GM21447 (cell line): ENCODE results near the gene CHD3.
"Not testable (repeated sequence)": the region's sequence is repeated elsewhere in the genome, so short reads cannot be mapped to it uniquely, and the experiment has no call there.

Source experiments
- ATAC-seq: cut with Tn5 transposase; IDR thresholded peaks from one replicate; pipeline ENCODE4 v1.9.1; 2021; ENCODE audit not compliant: unreplicated experiment

The CHD3 gene

GRCh38 chr17:7849751-7850504 is 38.7 kb upstream of the CHD3 start:
- no peak for ATAC-seq

DNA sequence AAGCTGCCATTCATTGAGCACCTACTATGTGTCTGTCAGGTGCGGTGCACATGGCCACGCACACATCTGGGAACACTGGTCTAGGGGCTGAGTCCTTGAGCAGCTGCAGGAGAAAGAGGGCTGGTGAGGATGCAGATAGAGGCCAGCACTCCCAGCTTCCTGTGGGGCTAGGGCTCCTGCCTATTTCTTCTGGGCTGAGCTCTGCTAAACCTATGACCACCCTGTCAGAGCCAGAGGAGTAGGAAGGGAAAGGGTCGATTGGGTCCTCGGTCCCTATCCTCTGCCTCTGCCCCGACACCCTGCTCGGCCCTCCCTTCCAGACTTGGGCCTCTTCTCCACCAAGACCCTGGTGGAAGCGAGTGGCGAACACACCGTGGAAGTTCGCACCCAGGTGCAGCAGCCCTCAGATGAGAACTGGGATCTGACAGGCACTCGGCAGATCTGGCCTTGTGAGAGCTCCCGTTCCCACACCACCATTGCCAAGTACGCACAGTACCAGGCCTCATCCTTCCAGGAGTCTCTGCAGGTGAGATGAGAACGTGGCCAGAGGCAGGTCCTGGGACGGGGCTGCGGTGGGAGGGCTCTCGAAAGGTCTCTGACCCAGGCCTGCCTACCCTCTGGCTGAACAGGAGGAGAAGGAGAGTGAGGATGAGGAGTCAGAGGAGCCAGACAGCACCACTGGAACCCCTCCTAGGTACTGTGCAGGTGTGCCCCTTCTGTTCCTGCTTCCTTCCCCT is 37.7 kb upstream of the CHD3 start:
- ATAC-seq = no peak

- peak; percentile 62 for ATAC-seq
Observed at GRCh38 chr17:7851438-7852261, 36.9 kb upstream of the CHD3 start.

DNA sequence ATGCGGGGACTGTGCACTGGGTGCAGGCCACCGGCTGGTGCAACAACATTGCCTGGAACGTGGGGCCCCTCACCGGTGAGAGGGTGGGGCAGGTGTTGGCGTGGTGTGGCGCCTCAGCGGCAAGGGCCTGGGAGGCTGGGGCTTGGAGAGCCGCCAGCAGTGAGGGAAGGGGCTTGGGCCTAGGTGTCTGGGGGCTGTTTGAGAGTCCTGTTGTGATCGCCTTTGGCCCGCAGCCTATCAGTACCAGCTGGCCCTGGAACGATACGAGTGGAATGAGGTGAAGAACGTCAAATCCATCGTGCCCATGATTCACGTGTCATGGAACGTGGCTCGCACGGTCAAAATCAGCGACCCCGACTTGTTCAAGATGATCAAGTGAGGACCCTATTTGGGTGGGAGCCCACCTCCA is 36.3 kb upstream of the CHD3 start:
- ATAC-seq = no peak

- ATAC-seq = no peak
Observed at GRCh38 chr17:7852919-7853690, 35.5 kb upstream of the CHD3 start.

DNA sequence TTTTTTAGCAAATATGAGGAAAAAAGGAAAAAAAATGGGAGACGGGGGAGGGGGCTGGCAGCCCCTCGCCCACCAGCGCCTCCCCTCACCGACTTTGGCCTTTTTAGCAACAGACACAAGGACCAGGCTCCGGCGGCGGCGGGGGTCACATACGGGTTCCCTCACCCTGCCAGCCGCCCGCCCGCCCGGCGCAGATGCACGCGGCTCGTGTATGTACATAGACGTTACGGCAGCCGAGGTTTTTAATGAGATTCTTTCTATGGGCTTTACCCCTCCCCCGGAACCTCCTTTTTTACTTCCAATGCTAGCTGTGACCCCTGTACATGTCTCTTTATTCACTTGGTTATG is 34.9 kb upstream of the CHD3 start:
- no peak for ATAC-seq

DNA sequence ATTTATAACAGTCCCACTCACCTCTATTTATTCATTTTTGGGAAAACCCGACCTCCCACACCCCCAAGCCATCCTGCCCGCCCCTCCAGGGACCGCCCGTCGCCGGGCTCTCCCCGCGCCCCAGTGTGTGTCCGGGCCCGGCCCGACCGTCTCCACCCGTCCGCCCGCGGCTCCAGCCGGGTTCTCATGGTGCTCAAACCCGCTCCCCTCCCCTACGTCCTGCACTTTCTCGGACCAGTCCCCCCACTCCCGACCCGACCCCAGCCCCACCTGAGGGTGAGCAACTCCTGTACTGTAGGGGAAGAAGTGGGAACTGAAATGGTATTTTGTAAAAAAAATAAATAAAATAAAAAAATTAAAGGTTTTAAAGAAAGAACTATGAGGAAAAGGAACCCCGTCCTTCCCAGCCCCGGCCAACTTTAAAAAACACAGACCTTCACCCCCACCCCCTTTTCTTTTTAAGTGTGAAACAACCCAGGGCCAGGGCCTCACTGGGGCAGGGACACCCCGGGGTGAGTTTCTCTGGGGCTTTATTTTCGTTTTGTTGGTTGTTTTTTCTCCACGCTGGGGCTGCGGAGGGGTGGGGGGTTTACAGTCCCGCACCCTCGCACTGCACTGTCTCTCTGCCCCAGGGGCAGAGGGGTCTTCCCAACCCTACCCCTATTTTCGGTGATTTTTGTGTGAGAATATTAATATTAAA is 34.4 kb upstream of the CHD3 start:
- ATAC-seq = no peak

DNA sequence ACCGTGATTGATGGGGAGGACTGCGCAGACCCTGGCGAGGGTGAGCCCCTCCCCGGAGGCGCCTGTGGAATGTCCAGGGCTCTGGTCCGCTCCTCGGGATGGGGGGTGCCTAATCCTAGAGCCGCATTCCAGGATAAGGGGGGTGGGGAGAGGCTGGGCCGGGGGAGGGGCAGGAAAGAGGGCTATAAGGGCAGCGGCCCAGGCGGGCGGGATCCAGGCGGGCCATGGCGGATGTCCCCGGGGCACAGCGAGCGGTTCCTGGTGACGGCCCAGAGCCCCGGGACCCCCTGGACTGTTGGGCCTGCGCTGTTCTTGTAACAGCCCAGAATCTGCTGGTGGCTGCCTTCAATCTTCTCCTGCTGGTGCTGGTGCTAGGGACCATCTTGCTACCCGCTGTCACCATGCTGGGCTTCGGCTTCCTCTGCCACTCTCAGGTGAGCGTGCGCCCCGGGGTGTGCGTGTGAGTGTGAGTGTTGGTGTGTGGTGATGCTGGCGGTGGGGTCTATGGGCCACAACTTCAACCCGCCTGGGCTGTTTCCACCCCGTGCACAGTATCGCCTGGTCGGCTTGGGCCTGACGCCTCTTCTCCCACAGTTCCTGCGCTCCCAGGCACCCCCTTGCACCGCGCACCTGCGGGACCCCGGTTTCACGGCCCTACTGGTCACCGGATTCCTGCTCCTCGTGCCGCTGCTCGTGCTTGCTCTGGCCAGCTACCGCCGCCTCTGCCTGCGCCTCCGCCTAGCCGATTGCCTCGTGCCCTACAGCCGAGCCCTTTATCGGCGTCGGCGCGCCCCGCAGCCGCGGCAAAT is 33.5 kb upstream of the CHD3 start, which contains the start of gene TMEM88:
Gene TMEM88 (plus strand): TSS at position 216 of the 809 bp plus-strand sequence. CDS start 9 bp downstream, at position 225.
- ATAC-seq = no peak

DNA sequence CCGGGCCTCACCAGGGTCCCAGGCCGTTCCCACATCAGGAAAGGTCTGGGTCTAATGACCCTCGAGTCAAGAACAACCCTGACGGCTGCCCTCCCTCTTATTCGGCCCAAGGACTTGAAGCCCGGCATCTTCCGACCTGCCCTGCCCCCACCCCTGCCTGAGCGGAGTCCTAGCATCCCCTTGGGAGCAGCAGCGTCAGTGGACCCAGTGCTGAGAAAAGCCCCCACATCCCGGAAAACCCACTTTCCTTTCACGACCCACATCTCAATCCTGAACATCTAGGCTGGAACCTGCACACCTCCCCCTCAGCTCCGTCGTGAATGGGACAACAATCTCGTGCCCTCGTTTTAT is 33.0 kb upstream of the CHD3 start:
- ATAC-seq = no peak

DNA sequence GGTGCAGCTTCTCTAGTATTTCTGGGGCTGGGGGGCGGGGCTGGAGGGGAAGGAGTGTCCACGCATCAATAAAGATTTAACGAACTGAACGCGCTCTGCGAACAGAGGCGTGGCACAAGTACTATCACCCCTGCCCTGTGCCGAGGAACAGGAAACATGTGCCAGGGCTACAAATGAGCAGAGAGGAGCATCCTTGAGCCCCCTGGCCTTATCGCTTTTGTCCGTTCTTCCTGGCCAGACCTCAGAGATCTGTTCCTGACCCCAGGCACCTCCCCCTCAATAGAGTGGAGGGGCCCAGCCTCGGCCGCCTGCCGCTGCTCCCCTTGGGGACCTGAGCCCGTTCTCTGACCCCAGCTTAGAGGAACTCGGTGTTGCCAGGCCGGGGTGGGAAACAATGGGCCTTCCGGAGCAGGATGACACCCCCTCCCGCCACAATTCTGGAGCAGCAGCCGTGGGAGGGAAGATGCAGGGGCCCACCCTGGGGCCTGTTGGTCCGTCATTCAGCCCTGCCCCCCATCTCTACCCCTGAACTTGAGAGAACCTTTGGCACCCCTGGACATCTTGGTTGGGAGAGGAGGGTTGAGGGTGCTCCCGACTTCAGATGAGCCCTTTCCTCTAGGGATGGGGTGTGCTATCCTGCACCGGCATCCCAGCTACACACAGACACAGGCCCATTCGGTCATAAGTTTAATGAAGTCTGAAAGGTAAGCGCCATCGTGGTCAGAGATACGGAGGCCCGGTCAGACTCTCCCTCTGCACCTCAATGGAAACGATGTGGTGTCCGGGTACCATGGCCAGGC is 32.4 kb upstream of the CHD3 start:
- no peak for ATAC-seq

DNA sequence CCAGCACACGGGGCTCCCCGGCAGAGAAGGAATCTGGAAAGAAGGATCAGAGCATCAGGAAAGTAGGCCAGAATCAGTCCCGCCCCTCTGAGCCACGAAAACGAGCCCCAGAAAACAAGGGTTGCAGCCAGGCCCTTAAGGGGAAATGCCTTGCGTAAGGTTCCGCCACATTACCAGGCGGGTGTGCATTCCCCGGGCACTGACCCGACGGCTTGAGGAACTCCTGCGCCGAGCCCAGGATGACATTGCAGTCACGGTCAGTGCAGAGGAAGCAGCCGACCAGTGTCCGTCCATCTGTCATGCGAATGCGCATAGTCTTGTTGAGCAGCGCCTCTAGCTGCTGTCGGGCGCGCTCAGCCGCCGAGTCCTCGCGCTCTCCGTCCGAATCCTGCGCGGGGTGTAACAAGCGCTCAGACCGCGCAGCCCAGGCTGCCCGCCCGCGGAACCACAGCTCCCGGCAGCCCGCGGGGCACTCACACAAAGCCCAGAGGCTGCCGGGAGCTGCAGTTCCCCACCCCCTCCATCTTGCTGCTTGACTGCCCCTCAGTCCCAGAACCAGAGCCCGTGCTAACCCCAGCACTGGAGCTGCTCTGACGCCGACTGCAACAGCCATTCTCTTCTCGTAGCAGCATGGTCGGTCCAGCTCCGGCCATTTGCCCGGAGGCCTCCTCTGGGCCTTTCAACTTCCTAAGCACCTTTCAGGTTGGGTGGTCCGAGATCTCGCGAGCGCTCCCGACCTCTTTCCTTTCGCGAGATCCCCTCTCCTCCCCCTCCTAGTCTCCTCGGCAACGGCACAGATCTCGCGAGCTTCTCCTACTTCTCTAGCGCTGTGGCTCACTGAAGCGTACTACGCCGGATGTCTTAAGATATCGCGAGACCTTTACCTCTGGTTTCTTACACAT is 31.5 kb upstream of the CHD3 start, which contains the start of gene NAA38:
Gene NAA38 (minus strand): TSS at position 749 of the 902 bp plus-strand sequence. CDS start 96 bp downstream, at position 653.
- ATAC-seq = peak; percentile 72

DNA sequence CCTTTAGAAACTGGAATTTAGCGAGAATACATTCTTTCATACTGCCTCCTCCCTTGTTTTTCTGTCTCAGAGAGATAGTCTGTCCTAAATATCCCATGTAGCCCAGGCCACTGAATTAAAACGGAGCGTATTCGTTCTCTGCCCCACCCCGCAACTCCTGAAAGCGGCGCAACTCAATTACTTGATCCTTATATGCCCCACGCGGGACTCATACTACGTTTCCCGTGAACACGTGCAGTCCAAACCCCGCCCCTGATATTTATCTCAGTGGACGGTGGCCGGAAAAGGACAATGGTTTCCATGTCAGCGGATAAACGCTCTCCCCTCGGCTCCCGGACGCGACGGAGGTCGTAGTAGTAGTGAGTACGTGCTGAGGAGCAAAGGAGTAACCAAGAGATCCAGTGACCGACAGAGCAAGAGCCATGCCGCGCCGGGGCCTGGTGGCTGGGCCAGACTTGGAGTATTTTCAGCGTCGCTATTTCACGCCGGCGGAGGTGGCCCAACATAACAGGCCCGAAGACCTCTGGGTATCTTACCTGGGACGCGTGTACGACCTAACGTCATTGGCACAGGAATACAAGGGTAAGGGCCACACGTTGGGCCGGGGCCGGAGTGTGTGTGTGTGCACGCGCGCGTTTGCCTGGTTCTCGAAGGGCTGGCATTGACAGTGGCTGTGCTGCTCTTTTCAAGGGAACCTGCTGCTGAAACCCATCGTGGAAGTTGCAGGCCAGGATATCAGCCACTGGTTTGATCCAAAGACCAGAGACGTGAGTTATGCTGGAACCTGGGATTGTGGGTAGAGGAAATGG is 30.7 kb upstream of the CHD3 start, which contains the start of gene CYB5D1:
Gene CYB5D1 (plus strand): TSS at position 291 of the 809 bp plus-strand sequence. CDS start 132 bp downstream, at position 423.
- ATAC-seq = peak; percentile 28

- no peak for ATAC-seq
Observed at GRCh38 chr17:7858522-7858810, 30.1 kb upstream of the CHD3 start.

DNA sequence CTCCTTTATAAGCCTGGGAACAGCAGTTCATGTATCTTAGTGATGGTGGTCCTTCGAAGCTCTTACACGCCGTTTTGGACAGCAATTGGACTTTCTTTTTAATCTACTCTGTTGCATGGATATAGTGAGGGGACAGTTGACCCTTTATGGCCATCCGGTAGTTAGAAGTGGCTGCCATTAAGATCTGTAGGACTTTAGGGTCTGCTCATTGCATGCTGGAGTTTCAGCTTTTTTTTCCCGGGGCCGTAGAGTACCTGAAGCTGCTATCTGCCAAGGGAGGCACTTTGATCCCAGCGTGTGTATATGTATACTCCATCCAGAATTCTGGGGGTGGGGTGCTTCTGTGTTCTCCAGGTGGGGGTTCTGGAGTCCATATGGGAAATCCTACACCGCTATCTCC is 29.6 kb upstream of the CHD3 start:
- no peak for ATAC-seq

DNA sequence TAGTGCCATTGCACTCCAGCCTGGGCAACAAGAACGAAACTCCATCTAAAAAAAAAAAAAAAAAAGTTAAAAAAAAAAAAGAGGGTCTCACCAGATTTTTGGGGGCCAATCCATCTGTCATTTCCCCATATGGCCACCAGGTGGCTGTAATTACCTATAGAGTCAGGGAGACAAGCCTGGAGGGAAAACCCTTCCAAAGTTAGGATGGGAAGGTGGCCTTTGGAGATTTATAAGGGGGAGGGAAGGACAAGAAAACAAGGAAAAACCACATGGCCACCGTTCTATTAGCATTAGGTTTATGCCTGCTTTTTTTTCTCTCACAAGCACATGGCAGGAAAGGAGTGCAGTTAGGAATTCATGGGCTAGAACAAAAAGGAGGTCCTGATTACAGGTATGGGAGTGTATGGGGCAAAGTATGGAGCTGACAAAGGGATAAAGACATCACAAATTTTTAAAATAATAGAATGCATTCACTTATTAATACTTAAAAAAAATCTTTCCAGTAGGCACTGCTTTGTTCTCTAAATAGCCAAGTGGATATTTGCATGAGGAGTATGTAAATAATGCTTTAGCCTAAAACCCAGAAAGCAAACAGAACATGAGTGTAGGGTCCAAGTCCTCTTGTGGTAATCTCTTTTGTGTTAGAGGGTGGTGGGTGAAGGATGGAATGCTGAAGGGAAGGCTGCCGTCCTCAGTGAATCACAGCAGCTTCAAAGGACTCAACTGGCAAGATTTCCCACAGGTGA is 25.7 kb upstream of the CHD3 start:
- ATAC-seq = no peak

- not testable (repeated sequence) for ATAC-seq
Observed at GRCh38 chr17:7864384-7864783, 24.2 kb upstream of the CHD3 start.
